22Rv1 (cell line): ENCODE data around the gene VPS26B.

Experiments used
- H3K27ac ChIP-seq: fragments of 450-650 bp; 2 replicates; pipeline ENCODE4 v1.5.1; 2017
- ZFX ChIP-seq: fragments of 450-650 bp; IDR thresholded peaks from 2 replicates; pipeline ENCODE4 v1.6.1; 2017; ENCODE audit warnings: antibody characterized with exemption, borderline replicate concordance
- TF ChIP-seq, protein P1 (sequence below): fragments of 450-650 bp; IDR thresholded peaks from 2 replicates; pipeline ENCODE4 v1.5.1; 2017; ENCODE audit warnings: mild to moderate bottlenecking

VPS26B gene

DNA sequence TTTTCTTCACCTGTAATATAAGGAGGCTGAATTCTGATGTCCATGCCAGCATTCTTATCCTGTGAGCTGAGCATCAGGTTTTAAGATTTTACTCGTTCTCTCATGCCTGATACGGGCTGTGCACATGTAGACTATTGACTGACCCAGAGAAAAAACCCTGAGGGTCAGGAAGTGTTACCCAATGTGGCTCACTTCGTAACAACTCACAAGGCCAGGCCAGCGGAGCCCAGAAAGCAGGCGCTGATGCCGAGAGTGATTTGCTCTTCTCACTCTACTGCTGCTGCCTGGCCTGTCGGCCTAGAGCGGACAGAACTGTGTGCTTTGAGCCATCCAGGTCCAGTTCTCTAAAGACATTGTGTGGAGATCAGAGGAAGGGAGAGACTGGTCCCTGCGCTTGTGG is 17.9 kb downstream of the VPS26B start:
- H3K27ac ChIP-seq, result no peak overlapping the region
- TF ChIP-seq, protein P1, sequence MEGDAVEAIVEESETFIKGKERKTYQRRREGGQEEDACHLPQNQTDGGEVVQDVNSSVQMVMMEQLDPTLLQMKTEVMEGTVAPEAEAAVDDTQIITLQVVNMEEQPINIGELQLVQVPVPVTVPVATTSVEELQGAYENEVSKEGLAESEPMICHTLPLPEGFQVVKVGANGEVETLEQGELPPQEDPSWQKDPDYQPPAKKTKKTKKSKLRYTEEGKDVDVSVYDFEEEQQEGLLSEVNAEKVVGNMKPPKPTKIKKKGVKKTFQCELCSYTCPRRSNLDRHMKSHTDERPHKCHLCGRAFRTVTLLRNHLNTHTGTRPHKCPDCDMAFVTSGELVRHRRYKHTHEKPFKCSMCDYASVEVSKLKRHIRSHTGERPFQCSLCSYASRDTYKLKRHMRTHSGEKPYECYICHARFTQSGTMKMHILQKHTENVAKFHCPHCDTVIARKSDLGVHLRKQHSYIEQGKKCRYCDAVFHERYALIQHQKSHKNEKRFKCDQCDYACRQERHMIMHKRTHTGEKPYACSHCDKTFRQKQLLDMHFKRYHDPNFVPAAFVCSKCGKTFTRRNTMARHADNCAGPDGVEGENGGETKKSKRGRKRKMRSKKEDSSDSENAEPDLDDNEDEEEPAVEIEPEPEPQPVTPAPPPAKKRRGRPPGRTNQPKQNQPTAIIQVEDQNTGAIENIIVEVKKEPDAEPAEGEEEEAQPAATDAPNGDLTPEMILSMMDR, result no peak
- no peak for TF ChIP-seq ZFX

DNA sequence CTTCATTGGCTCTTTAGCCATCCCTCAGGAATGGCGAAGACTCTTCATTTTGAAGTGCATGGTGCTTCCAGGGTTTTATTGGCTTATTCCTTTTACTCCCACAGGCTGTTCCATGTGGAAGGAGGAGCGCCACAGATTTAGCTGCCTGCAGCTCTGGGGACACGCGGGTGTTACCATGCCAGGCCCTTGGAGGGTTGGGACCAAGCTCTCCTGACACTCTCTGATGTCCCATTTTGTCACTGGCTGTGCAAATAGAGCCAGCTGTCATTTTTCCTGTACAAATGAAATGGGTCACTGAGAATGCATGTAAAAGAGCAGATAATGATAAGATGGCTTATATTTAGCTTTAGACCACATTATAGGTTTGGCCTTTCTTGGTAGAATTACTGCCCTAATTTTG is 19.4 kb downstream of the VPS26B start:
- H3K27ac ChIP-seq, result no peak overlapping the region
- TF ChIP-seq, protein P1, result no peak
- TF ChIP-seq ZFX, result no peak

DNA sequence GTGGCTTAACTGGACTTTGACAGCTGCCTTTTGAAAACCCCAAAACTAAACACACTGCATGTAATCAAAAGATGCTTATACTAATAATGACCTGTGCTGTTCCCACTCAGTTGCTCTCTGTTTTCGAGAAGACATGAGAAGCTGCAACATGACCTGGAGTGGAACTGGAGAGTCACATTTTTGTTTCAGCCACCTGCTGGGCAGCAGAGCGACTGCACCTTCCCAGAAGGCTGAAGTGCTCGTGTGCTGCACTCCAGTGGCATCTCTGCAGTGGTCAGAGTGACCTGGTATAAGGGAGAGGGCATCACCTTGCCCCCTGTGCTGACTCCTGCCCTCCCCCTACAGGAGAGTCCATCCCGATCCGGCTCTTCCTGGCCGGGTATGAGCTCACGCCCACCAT is 20.1 kb downstream of the VPS26B start:
- TF ChIP-seq, protein P1, result peak; percentile 21; the same call in 1 of the 2 replicates
- no peak for TF ChIP-seq ZFX
- no peak overlapping the region for H3K27ac ChIP-seq

DNA sequence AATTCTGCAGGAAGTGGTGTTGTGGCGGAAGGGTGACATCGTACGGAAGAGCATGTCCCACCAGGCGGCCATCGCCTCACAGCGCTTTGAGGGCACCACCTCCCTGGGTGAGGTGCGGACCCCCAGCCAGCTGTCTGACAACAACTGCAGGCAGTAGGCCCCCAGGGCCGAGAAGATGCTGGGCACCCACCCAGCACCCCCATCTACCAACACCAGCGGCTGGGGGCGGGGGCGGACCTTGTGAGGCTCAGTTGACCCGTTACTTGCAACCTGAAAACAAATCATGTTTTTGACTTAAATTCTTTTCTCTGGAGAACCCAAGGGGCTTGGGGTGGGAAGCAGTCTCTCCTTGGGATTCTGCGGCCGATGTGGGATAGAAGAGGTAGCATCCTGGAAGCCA is 21.0 kb downstream of the VPS26B start:
- TF ChIP-seq, protein P1, result no peak
- no peak for TF ChIP-seq ZFX
- no peak overlapping the region for H3K27ac ChIP-seq

DNA sequence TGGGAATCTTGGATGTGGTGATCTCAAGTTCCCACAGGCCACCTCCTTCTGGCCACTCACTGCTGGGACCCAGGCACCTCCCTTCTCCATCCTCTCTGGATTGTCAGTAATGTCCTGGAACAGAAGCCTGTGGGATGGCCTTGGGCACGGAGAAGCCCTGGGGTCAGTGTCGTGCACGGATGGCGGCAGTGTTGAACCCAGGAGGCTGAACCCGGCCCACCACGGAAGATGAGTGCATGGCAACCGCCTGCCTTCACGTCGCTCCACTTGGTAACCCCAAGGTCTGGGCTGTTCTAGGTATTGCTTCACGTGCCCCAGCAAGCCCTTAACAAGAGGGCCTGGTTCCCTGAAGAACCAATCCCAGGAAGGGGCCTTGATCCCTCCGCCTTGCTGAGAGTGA is 21.6 kb downstream of the VPS26B start:
- H3K27ac ChIP-seq, result no peak overlapping the region
- TF ChIP-seq ZFX, result no peak
- TF ChIP-seq, protein P1, result no peak

DNA sequence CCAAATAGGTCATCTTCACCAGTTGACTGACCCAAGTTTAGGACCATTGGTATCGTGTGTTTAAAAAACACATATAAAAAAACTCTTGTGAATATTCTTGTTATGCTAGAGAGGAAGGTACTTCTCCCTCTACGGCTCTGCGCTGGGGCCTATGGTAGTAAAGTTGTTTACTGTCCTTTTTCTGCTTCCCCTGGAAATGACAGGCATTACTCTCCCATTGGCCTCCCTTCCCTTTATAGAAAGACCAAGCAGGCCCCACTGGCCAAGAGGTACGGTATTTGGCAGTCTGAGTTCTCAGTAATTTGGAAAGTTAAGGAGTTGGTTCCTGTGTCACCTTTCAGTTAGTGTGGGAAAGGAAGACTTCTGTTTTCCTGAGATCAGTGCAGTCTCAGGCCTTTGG is 22.2 kb downstream of the VPS26B start:
- H3K27ac ChIP-seq, result no peak overlapping the region
- TF ChIP-seq, protein P1, result no peak
- TF ChIP-seq ZFX, result no peak

DNA sequence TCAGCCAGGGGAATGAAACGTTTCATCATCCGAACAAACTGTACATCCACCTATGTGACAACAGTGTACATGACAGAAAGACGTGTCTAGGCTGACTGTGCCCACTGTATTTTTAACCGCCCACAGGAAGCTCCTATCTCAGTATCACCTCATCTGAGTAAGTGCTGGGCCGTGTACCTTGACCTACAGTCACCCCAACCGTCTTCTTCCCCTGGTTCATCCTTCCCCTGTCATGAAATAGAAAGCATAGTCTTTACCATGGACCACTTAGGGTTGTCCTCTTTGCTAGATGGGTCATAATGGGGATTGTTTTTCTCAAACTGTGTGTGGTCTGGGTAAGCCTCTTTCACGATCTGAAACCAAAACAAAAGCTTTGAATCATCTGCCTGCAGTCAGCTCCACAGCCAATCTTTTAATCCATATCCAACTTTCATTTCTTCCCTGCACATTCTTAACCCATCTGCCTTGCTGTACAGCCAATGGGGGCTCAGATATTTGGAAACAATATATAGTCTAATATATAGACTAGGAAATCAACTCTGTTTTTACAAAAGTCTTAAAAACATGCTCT is 24.5 kb downstream of the VPS26B start:
- no peak overlapping the region for H3K27ac ChIP-seq
- TF ChIP-seq, protein P1, result no peak
- no peak for TF ChIP-seq ZFX
